Tibial artery (tissue), 4 donors: ENCODE measurements around the gene HSPB2.

Experiments
- DNase-seq, 2 donors: peaks; one replicate each; pipeline ENCODE4 v3.0.0-alpha.2; 2019
- H3K27ac ChIP-seq, 2 donors: fragments of 200-600 bp; sonication (generic) in 1 of 2; 1 replicate in 1 of 2; 2 replicates in 1 of 2; pipeline ENCODE4 v1.5.1; 2018 to 2019; ENCODE audit warnings: mild to moderate bottlenecking in 1 of 2
- H3K27me3 ChIP-seq, 2 donors: fragments of 200-600 bp; sonication (generic) in 1 of 2; one replicate each; pipeline versions ENCODE4 v1.5.1 to v1.6.0; 2016 to 2019
- H3K36me3 ChIP-seq, 3 donors: fragments of 200-600 bp; sonication (generic) in 2 of 3; one replicate each; pipeline ENCODE4 v1.5.1; 2016 to 2019; ENCODE audit warnings: mild to moderate bottlenecking in 2 of 3
- H3K4me1 ChIP-seq, 4 donors: fragments of 200-600 bp; sonication (generic) in 2 of 4; 1 replicate in 3 of 4; 2 replicates in 1 of 4; pipeline ENCODE4 v1.5.1; 2016 to 2019
- H3K4me3 ChIP-seq, 2 donors: fragments of 200-600 bp; sonication (generic) in 1 of 2; 1 replicate in 1 of 2; 2 replicates in 1 of 2; pipeline ENCODE4 v1.5.1; 2018 to 2019; ENCODE audit warnings: mild to moderate bottlenecking in 2 of 2
- H3K9me3 ChIP-seq, 3 donors: fragments of 200-600 bp; sonication (generic) in 1 of 3; one replicate each; pipeline ENCODE4 v1.5.1; 2016 to 2019
- intact Hi-C: fragments of 100-400 bp; cut with DNase I; formaldehyde crosslinking; loops from one replicate; pipeline ENCODE4 v1.15.0; 2023; ENCODE audit warnings: low total_unique reads
- TF ChIP-seq, protein P1 (sequence below), 2 experiments: fragments of 200-600 bp in 1 of 2; fragments of 450-650 bp in 1 of 2; IDR thresholded peaks; one replicate each; pipeline ENCODE4 v1.5.1; 2017 to 2019; ENCODE audit warnings: antibody characterized with exemption in 2 of 2, mild to moderate bottlenecking in 1 of 2, moderate library complexity in 1 of 2

The HSPB2 gene

DNA sequence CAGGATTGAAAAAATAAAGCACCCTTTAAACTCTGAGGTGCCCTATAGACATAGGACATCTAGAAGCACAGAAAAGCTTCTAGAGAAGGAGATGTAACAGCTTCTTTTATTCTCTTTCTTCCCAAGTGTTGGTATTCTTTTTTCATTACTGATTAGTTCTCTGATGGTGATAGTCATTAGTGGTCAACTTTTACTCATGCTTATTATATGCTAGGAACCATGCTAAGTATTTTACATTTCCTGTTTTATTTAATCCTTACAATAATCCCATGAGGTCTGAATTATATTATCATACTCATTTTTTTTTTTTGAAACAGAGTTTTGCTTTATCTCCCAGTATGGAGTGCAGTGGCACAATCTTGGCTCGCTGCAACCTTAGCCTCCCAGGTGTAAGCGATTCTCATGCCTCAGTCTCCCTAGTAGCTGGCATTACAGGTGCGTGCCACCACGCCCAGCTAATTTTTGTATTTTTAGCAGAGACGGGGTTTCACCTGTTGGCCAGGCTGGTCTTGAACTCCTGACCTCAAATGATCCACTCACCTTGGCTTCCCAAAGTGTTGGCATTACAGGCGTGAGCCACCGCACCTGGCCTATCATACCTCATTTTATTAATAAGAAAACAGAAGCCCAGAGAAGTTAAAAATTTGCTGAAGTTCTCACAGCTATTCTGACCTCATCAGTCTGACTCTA lies 9.2 kb downstream of the HSPB2 start:
- no peaks in the 10 kb centered on the region for H3K27me3 ChIP-seq
- peak overlapping the region in 1 of 2 donors; percentile 89 for H3K27ac ChIP-seq
- peaks cover 0 to 73% (median 38%) of the 10 kb centered on the region in 4 donors for H3K4me1 ChIP-seq
- no peaks in the 10 kb centered on the region for H3K9me3 ChIP-seq
- DNase-seq = no peak
- intact Hi-C loops = no loop called here
- H3K36me3 ChIP-seq = peaks cover 0 to 5% (median 4%) of the 10 kb centered on the region in 3 donors
- no peak overlapping the region for H3K4me3 ChIP-seq
- TF ChIP-seq, protein P1, sequence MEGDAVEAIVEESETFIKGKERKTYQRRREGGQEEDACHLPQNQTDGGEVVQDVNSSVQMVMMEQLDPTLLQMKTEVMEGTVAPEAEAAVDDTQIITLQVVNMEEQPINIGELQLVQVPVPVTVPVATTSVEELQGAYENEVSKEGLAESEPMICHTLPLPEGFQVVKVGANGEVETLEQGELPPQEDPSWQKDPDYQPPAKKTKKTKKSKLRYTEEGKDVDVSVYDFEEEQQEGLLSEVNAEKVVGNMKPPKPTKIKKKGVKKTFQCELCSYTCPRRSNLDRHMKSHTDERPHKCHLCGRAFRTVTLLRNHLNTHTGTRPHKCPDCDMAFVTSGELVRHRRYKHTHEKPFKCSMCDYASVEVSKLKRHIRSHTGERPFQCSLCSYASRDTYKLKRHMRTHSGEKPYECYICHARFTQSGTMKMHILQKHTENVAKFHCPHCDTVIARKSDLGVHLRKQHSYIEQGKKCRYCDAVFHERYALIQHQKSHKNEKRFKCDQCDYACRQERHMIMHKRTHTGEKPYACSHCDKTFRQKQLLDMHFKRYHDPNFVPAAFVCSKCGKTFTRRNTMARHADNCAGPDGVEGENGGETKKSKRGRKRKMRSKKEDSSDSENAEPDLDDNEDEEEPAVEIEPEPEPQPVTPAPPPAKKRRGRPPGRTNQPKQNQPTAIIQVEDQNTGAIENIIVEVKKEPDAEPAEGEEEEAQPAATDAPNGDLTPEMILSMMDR (IDR thresholded peaks at IDR 0.05) = no peak

DNA sequence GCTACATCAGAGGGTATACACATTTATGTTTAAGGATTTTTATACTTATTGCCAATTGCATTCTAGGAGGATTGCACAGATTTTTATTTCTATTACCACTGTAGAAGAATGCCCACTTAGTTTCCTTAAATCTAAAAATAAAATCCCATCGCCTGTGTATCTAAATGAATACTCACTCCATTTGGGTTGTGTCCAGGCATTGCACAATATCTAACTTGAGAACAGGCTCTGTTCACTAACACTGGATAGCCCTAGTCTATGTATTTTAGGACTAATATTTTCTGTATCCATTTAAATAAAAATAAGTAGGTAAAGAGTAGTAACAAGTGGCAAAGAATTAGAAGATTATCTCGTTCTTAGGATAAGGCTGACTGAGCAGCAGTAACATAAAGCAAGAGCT lies 10.3 kb downstream of the HSPB2 start:
- peak overlapping the region; percentile 24 to 42 for H3K4me3 ChIP-seq
- H3K27me3 ChIP-seq = no peaks in the 10 kb centered on the region
- peaks cover 0 to 71% (median 40%) of the 10 kb centered on the region in 4 donors for H3K4me1 ChIP-seq
- peaks cover 0 to 5% (median 4%) of the 10 kb centered on the region in 3 donors for H3K36me3 ChIP-seq
- intact Hi-C loops = no loop called here
- DNase-seq = peak in 1 of 2 donors; percentile 72
- TF ChIP-seq, protein P1 (IDR thresholded peaks at IDR 0.05) = no peak
- no peaks in the 10 kb centered on the region for H3K9me3 ChIP-seq
- peak overlapping the region; percentile 87 to 89 for H3K27ac ChIP-seq

DNA sequence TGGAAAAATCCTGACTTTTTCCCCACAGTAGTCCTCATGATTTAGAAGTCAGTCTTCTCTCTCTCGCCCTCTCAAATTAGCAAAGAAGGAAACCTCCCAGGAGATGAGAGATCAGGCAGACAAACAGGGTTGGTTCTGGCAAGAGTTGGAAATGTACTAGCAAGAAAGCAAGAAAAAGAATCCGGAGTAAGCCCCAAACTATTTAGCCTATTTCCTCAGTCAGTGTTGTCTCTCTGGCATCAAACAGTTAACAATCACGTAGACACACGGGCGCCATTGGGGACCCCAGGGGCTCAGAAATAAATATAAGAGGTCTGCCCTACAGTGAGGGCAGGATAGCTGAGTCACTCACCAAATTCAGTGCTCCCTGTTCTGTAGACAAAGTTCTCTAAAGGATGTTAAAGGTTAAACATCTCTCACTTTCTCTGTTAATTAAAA lies 10.8 kb downstream of the HSPB2 start:
- intact Hi-C loops = no loop called here
- Histone ChIP-seq H3K36me3 (peaks cover 0 to 5% (median 4%) of the 10 kb centered on the region in 3 donors), H3K27me3 (no peaks in the 10 kb centered on the region), H3K9me3 (no peaks in the 10 kb centered on the region), H3K4me3 (peak overlapping the region; percentile 24 to 42), H3K27ac (peak overlapping the region; percentile 87 to 89), H3K4me1 (peaks cover 0 to 65% (median 39%) of the 10 kb centered on the region in 4 donors)
- DNase-seq = peak in 1 of 2 donors; percentile 68
- TF ChIP-seq, protein P1 (IDR thresholded peaks at IDR 0.05) = no peak

DNA sequence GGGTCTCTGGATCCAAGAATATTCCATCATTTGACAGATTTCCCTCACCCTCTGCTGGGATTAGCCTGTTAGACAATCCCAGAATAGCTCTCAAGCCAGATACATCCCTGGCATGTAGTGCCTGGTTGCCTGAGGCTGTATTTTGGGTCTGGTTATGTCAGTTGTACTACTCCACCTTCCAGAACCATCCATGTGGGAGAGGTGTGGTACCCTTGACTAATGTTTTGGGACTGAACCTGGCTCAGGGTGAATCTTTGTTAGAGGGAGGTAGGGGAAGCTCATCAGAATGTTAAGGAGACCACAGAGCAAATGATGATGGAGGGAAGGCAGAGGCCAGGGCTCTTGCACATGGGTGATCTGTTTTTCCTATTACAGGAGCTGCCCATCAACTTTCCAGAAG lies 11.4 kb downstream of the HSPB2 start:
- Histone ChIP-seq H3K4me3 (peak overlapping the region in 1 of 2 donors; percentile 42), H3K4me1 (peaks cover 0 to 59% (median 36%) of the 10 kb centered on the region in 4 donors), H3K27ac (peak overlapping the region; percentile 87 to 89), H3K9me3 (no peaks in the 10 kb centered on the region), H3K27me3 (no peaks in the 10 kb centered on the region), H3K36me3 (peaks cover 0 to 4% (median 4%) of the 10 kb centered on the region in 3 donors)
- no peak for DNase-seq
- TF ChIP-seq, protein P1 (IDR thresholded peaks at IDR 0.05) = no peak
- intact Hi-C loops = no loop called here

DNA sequence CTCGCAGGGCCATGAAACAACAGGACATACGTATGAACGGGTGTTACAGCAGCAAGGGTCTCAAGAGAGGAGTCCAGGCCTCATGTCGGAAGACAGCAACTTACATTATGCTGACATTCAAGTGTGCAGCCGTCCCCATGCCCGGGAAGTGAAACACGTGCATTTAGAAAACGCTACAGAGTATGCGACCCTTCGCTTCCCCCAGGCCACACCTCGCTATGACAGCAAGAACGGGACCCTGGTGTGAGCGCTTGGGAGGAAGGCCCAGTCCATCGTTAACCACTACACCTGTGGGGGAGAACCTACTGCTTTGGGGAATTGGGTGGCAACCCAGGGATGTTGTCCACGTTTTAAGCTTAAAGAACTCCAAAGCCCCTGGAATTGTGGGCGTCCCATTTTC lies 13.4 kb downstream of the HSPB2 start:
- no peaks in the 10 kb centered on the region for H3K27me3 ChIP-seq
- TF ChIP-seq, protein P1 (IDR thresholded peaks at IDR 0.05) = no peak
- peaks cover 0 to 55% (median 34%) of the 10 kb centered on the region in 4 donors for H3K4me1 ChIP-seq
- intact Hi-C loops = loop anchor here (2.0 to 5.0 kb wide), 2 partner anchors 13 to 49 kb away; partner anchors contain the start of genes CFAP68, FDXACB1 and HSPB2
- no peak overlapping the region for H3K4me3 ChIP-seq
- H3K36me3 ChIP-seq = no peaks in the 10 kb centered on the region
- peak overlapping the region; percentile 80 to 89 for H3K27ac ChIP-seq
- DNase-seq = no peak
- no peaks in the 10 kb centered on the region for H3K9me3 ChIP-seq
